Suprapubic skin (tissue), 3 donors: ENCODE data around the gene DTNBP1.

Experiments used
- CTCF ChIP-seq, 2 donors: fragments of 200-600 bp in 1 of 2; fragments of 450-650 bp in 1 of 2; sonication (generic) in 1 of 2; IDR thresholded peaks; one replicate each; pipeline ENCODE4 v1.5.1; 2016 to 2019; ENCODE audit warnings: antibody characterized with exemption in 2 of 2, mild to moderate bottlenecking in 1 of 2, moderate library complexity in 1 of 2
- EP300 ChIP-seq: sonication (generic); formaldehyde crosslinking; IDR thresholded peaks from one replicate; pipeline ENCODE4 v1.6.1; 2017; ENCODE audit warnings: antibody characterized with exemption
- POLR2A ChIP-seq, 2 donors: fragments of 450-650 bp; IDR thresholded peaks; one replicate each; pipeline ENCODE4 v1.6.1; 2017; ENCODE audit warnings: antibody characterized with exemption in 2 of 2, mild to moderate bottlenecking in 2 of 2, moderate library complexity in 2 of 2

GRCh38 chr6:15673666-15674065 is 10.8 kb upstream of the DTNBP1 start:
- no peak for TF ChIP-seq CTCF (IDR thresholded peaks at IDR 0.05)
- TF ChIP-seq EP300, result no peak
- no peak for TF ChIP-seq POLR2A (IDR thresholded peaks at IDR 0.05)
